A549 (cell line): ENCODE results near the gene IL1RAP. TPM values are rescaled to one million over a fixed set of nuclear protein-coding genes. Genes with fewer than 3 reads are reported as not detected.

Source experiments
- ATAC-seq, 2 experiments: fragments of 200-7000 bp in 1 of 2; fragments of >200 bp in 1 of 2; cut with Nextera tagmentation in 1 of 2; cut with Tn5 transposase in 1 of 2; 3 replicates each; pipeline versions ENCODE4 v1.8.0 to v1.9.1; 2018 to 2020; ENCODE audit warnings: mild to moderate bottlenecking in 1 of 2, moderate library complexity in 1 of 2
- CTCF ChIA-PET: fragments of 300-600 bp; sonication (Branson Sonifier 250); formaldehyde crosslinking; extraction: SDS; loops from one replicate; lab custom pipeline; 2021; ENCODE audit warnings: antibody characterized with exemption, inconsistent platforms; lab: Yijun Ruan, JAX
- POLR2A ChIA-PET: fragments of 350-600 bp; formaldehyde crosslinking; extraction: SDS; loops from one replicate; lab custom pipeline; 2021; ENCODE audit warnings: antibody characterized with exemption, inconsistent platforms; lab: Yijun Ruan, JAX
- DNase-seq, 2 experiments: peaks; one replicate each; pipeline versions ENCODE4 v3.0.0 to v3.0.0-alpha.2; 2011 to 2016; ENCODE audit warnings: low read depth in 1 of 2, low spot score in 1 of 2
- FAIRE-seq: peaks from 2 replicates; lab custom pipeline; 2011; peaks lifted over from hg19 to GRCh38; lab: Jason Lieb, UNC
- H3K27ac ChIP-seq, 2 experiments: fragments of >200 bp; sonication (Bioruptor Twin); formaldehyde crosslinking; 3 replicates each; pipeline ENCODE4 v1.5.1; 2016 to 2017
- H3K4me1 ChIP-seq: fragments of >200 bp; sonication (Bioruptor Twin); formaldehyde crosslinking; 3 replicates; pipeline ENCODE4 v1.6.1; 2016
- H3K4me2 ChIP-seq: fragments of >200 bp; sonication (Bioruptor Twin); formaldehyde crosslinking; 3 replicates; pipeline ENCODE4 v1.6.1; 2016
- H3K4me3 ChIP-seq: fragments of >200 bp; sonication (Bioruptor Twin); formaldehyde crosslinking; 3 replicates; pipeline ENCODE4 v1.5.1; 2016
- H3K9me3 ChIP-seq: fragments of >200 bp; sonication (Bioruptor Twin); formaldehyde crosslinking; 3 replicates; pipeline ENCODE4 v1.6.1; 2016
- BHLHE40 ChIP-seq: IDR thresholded peaks from 2 replicates; pipeline ENCODE4 v1.6.1; 2012; ENCODE audit warnings: low read depth, low read length, inconsistent platforms
- CBX2 ChIP-seq: fragments of 200-600 bp; sonication (generic); IDR thresholded peaks from 2 replicates; pipeline ENCODE4 v1.6.1; 2016; ENCODE audit warnings: low read depth, mild to moderate bottlenecking, borderline replicate concordance
- CBX8 ChIP-seq: fragments of 200-600 bp; sonication (generic); IDR thresholded peaks from 2 replicates; pipeline ENCODE4 v1.6.1; 2016
- CEBPB ChIP-seq, 2 experiments: fragments of >200 bp in 1 of 2; sonication (Bioruptor Twin) in 1 of 2; formaldehyde crosslinking in 1 of 2; IDR thresholded peaks; 2 replicates each; pipeline ENCODE4 v1.6.1; 2012 to 2016
- CHD2 ChIP-seq: fragments of 150-350 bp; IDR thresholded peaks from 2 replicates; pipeline ENCODE4 v1.6.1; 2014; ENCODE audit warnings: low read length; ENCODE audit not compliant: partially characterized antibody
- EHF ChIP-seq: fragments of 250-450 bp; sonication (Bioruptor Pico); IDR thresholded peaks from 2 replicates; pipeline ENCODE4 v1.5.0; 2020; ENCODE audit warnings: mild to moderate bottlenecking
- ELK1 ChIP-seq: fragments of 150-350 bp; IDR thresholded peaks from 2 replicates; pipeline ENCODE4 v1.6.1; 2014; ENCODE audit warnings: low read depth, mild to moderate bottlenecking, low read length
- EP300 ChIP-seq, 2 experiments: fragments of >200 bp; sonication (Bioruptor Twin); formaldehyde crosslinking; IDR thresholded peaks; 2 replicates in 1 of 2; 3 replicates in 1 of 2; pipeline ENCODE4 v1.6.1; 2016 to 2017
- ESRRA ChIP-seq: fragments of 150-350 bp; IDR thresholded peaks from 2 replicates; pipeline ENCODE4 v1.6.1; 2014; ENCODE audit warnings: mild to moderate bottlenecking, low read length, borderline replicate concordance
- FOSL2 ChIP-seq, 2 experiments: fragments of 450-650 bp in 1 of 2; fragments of >200 bp in 1 of 2; sonication (Bioruptor Twin) in 1 of 2; formaldehyde crosslinking; IDR thresholded peaks; 2 replicates each; pipeline versions ENCODE4 v1.5.0 to v1.6.1; 2016 to 2020; ENCODE audit warnings: mild to moderate bottlenecking in 1 of 2, moderate library complexity in 1 of 2
- FOXS1 ChIP-seq: fragments of 250-450 bp; sonication (Bioruptor Pico); IDR thresholded peaks from 2 replicates; pipeline ENCODE4 v1.5.0; 2020; ENCODE audit warnings: mild to moderate bottlenecking, moderate library complexity
- HES2 ChIP-seq: fragments of >200 bp; sonication (Bioruptor Twin); formaldehyde crosslinking; IDR thresholded peaks from 2 replicates; pipeline ENCODE4 v1.6.1; 2016
- HEYL ChIP-seq: fragments of 250-450 bp; sonication (Bioruptor Pico); IDR thresholded peaks from 2 replicates; pipeline ENCODE4 v1.8.0; 2021; ENCODE audit warnings: mild to moderate bottlenecking, moderate library complexity
- HMGXB4 ChIP-seq: fragments of 250-450 bp; sonication (Bioruptor Pico); IDR thresholded peaks from 2 replicates; pipeline ENCODE4 v1.5.0; 2021; ENCODE audit warnings: mild to moderate bottlenecking, moderate library complexity, borderline replicate concordance
- HOXB5 ChIP-seq: fragments of 250-450 bp; sonication (Bioruptor Pico); IDR thresholded peaks from 2 replicates; pipeline ENCODE4 v1.5.0; 2020; ENCODE audit warnings: mild to moderate bottlenecking, moderate library complexity
- MAZ ChIP-seq: fragments of 150-350 bp; IDR thresholded peaks from 2 replicates; pipeline ENCODE4 v1.6.1; 2014; ENCODE audit warnings: antibody characterized with exemption, low read depth, low read length, borderline replicate concordance
- NR3C1 ChIP-seq: fragments of >200 bp; sonication (Bioruptor Twin); formaldehyde crosslinking; IDR thresholded peaks from 3 replicates; pipeline ENCODE4 v1.6.1; 2017
- POLR2AphosphoS2 ChIP-seq: conservative IDR thresholded peaks from 2 replicates; pipeline ENCODE4 v1.6.1; 2012; ENCODE audit warnings: low read length, improper control_type of control experiment, inconsistent platforms
- RAD21 ChIP-seq, 2 experiments: fragments of >200 bp in 1 of 2; sonication (Bioruptor Twin) in 1 of 2; formaldehyde crosslinking in 1 of 2; IDR thresholded peaks in 1 of 2; conservative IDR thresholded peaks in 1 of 2; 2 replicates in 1 of 2; 3 replicates in 1 of 2; pipeline ENCODE4 v1.6.1; 2012 to 2018; ENCODE audit warnings: inconsistent platforms in 1 of 2
- RARB ChIP-seq: fragments of 250-450 bp; sonication (Bioruptor Pico); IDR thresholded peaks from 2 replicates; pipeline ENCODE4 v1.8.0; 2021; ENCODE audit warnings: mild to moderate bottlenecking, moderate library complexity
- REST ChIP-seq: fragments of 200-600 bp; sonication (generic); IDR thresholded peaks from 2 replicates; pipeline ENCODE4 v1.6.1; 2016; ENCODE audit warnings: antibody characterized with exemption, mild to moderate bottlenecking, moderate library complexity
- RNF2 ChIP-seq: fragments of 200-600 bp; sonication (generic); IDR thresholded peaks from 2 replicates; pipeline ENCODE4 v1.6.1; 2016; ENCODE audit warnings: low read depth, mild to moderate bottlenecking, antibody characterized with exemption, moderate library complexity, borderline replicate concordance
- SMC3 ChIP-seq: fragments of >200 bp; sonication (Bioruptor Twin); formaldehyde crosslinking; IDR thresholded peaks from 3 replicates; pipeline ENCODE4 v1.6.1; 2018; ENCODE audit warnings: inconsistent platforms
- SREBF2 ChIP-seq: fragments of 450-650 bp; IDR thresholded peaks from 2 replicates; pipeline ENCODE4 v1.6.1; 2014; ENCODE audit warnings: mild to moderate bottlenecking, moderate library complexity
- ZFP36 ChIP-seq: fragments of 450-650 bp; IDR thresholded peaks from 2 replicates; pipeline ENCODE4 v1.6.1; 2014; ENCODE audit warnings: borderline replicate concordance; ENCODE audit not compliant: partially characterized antibody
- ZNF302 ChIP-seq: fragments of 250-450 bp; sonication (Bioruptor Pico); IDR thresholded peaks from 2 replicates; pipeline ENCODE4 v1.9.0; 2021; ENCODE audit warnings: inconsistent platforms, mild to moderate bottlenecking, moderate library complexity
- WGBS: methylation state at CpG from one replicate; pipeline ENCODE4 v1.1.6; 2017; ENCODE audit errors: missing lambda C conversion rate; 5-methylcytosine and 5-hydroxymethylcytosine counted together
- polyA plus RNA-seq, 4 experiments: library from polyadenylated mRNA; depleted of rRNA in 3 of 4; stranded (reverse); fragments of >200 nt; fragmentation: RNase III in 1 of 4; extraction: RNeasy Plus Mini Kit Qiagen cat#74134 plus additional on column Dnase treatment in 1 of 4; gene quantifications; 2 replicates in 3 of 4; 3 replicates in 1 of 4; pipeline ENCODE4 v1.2.3, GENCODE V29; 2011 to 2017

The IL1RAP gene
- polyA plus RNA-seq, 2 of the 4 experiments (the other 2 are of a cell fraction), result 3.9 to 18.5 TPM

- TF ChIP-seq FOSL2 (IDR thresholded peaks at IDR 0.05) (no peak), FOSL2 (CRISPR knock-in tag; IDR thresholded peaks at IDR 0.05) (no peak), ELK1 (no peak), REST (no peak), FOXS1 (CRISPR knock-in tag) (no peak), SREBF2 (no peak), HEYL (no peak), CHD2 (no peak), HES2 (no peak), POLR2AphosphoS2 (no peak), ZNF302 (CRISPR knock-in tag) (no peak), CBX2 (no peak), NR3C1 (no peak), CBX8 (no peak)
- TF ChIP-seq, all 56 proteins: peak for 0
- Histone ChIP-seq H3K4me1 (peaks cover 9% of the 10 kb centered on the region; the same call in 1 of the 3 replicates), H3K4me3 (no peak overlapping the region), H3K27ac (no peak overlapping the region), H3K9me3 (no peaks in the 10 kb centered on the region), H3K4me2 (no peak overlapping the region)
- DNase-seq, result no peak
- ATAC-seq, result no peak
- CTCF ChIA-PET, result interaction anchor here (1.5 kb wide), 1 partner anchor 11 kb away, joined by 4 read pairs; no protein-coding TSS in a partner anchor
- POLR2A ChIA-PET, result no interaction called here
- 91% methylated on average over 5 of the region's 5 CpGs for WGBS
- no peak for FAIRE-seq
Observed at GRCh38 chr3:190619353-190619752, 105.5 kb downstream of the IL1RAP start.

DNA sequence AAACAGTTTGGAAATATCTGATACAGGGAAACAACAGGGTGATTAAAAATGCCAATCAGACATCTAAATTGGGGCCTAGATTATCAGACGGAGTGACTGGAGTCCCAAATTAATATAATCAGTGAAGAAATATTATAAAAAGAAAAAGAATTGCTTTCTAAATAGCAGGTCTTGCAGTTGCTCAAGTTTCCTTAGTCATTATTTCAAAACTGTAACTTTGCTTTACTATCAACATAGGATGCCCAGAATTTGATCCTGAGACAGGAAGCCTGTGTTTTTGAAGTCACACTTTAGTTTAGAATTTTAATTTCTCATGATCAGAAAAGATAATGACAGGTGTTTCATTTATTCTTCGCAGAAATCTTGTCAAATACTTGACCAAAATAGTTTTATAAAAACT is 105.9 kb downstream of the IL1RAP start:
- no peak for ATAC-seq
- Histone ChIP-seq H3K9me3 (no peaks in the 10 kb centered on the region), H3K4me2 (no peak overlapping the region), H3K4me3 (no peak overlapping the region), H3K4me1 (peaks cover 6% of the 10 kb centered on the region; the same call in 1 of the 3 replicates), H3K27ac (no peak overlapping the region)
- FAIRE-seq, result no peak
- DNase-seq, result no peak
- 50% methylated on average over 2 of the region's 2 CpGs for WGBS
- no peak for TF ChIP-seq RAD21 (conservative IDR thresholded peaks at IDR 0.05 in 1 of 2, IDR thresholded peaks at IDR 0.05 in 1 of 2)
- no peak for TF ChIP-seq ESRRA
- TF ChIP-seq MAZ, result no peak
- TF ChIP-seq RNF2, result no peak
- no peak for TF ChIP-seq EP300 (IDR thresholded peaks at IDR 0.05)
- no peak for TF ChIP-seq FOXS1 (CRISPR knock-in tag)
- TF ChIP-seq HMGXB4 (CRISPR knock-in tag), result no peak
- no peak for TF ChIP-seq BHLHE40
- TF ChIP-seq HOXB5 (CRISPR knock-in tag), result no peak
- TF ChIP-seq SMC3, result no peak
- no peak for TF ChIP-seq EHF (CRISPR knock-in tag)
- TF ChIP-seq CEBPB (IDR thresholded peaks at IDR 0.05), result no peak
- TF ChIP-seq ZFP36, result no peak
- TF ChIP-seq HEYL, result no peak
- TF ChIP-seq RARB (CRISPR knock-in tag), result no peak
- ChIA-PET POLR2A (no interaction called here), CTCF (no interaction called here)
